RPMI7951 (cell line): Measurements from ENCODE around the gene AFM. TPM values are rescaled to one million over a fixed set of nuclear protein-coding genes. Genes with fewer than 3 reads are reported as not detected.
A peak's percentile ranks its signal among the peaks of the same experiment; 100 is the strongest.

Experiments
- DNase-seq: peaks from one replicate; pipeline ENCODE4 v3.0.0-alpha.2; 2012; ENCODE audit warnings: low read depth
- total RNA-seq: library from RNA; depleted of rRNA; stranded (reverse); fragments of >200 nt; shearing (Covaris generic); gene quantifications from 2 replicates; pipeline ENCODE4 v1.2.3, GENCODE V29; 2014

Gene AFM
- total RNA-seq, 1 experiment from 2014 or later, result under 0.01 TPM

- DNase-seq, result peak; percentile 91
These were observed 31.0 kb upstream of the AFM start for GRCh38 chr4:73450398-73451004.

GRCh38 chr4:73451404-73451803, 30.1 kb upstream of the AFM start:
- peak; percentile 58 for DNase-seq

- no peak for DNase-seq
These were observed 29.4 kb upstream of the AFM start for GRCh38 chr4:73451981-73452747.

- no peak for DNase-seq
These were observed 28.4 kb upstream of the AFM start for GRCh38 chr4:73452953-73453700.

GRCh38 chr4:73453701-73454005, 27.9 kb upstream of the AFM start:
- DNase-seq, result no peak

GRCh38 chr4:73454920-73455319, 26.6 kb upstream of the AFM start:
- DNase-seq, result no peak

GRCh38 chr4:73456177-73457022, 25.1 kb upstream of the AFM start:
- no peak for DNase-seq

GRCh38 chr4:73458184-73459047, 23.1 kb upstream of the AFM start:
- no peak for DNase-seq

GRCh38 chr4:73459048-73459421, 22.5 kb upstream of the AFM start:
- no peak for DNase-seq

GRCh38 chr4:73460913-73461522, 20.5 kb upstream of the AFM start:
- no peak for DNase-seq

GRCh38 chr4:73468170-73468569, 13.4 kb upstream of the AFM start:
- DNase-seq, result no peak

GRCh38 chr4:73470728-73471127, 10.8 kb upstream of the AFM start:
- no peak for DNase-seq

GRCh38 chr4:73477176-73477575, 4.4 kb upstream of the AFM start:
- DNase-seq, result no peak

GRCh38 chr4:73479323-73479722, 2.2 kb upstream of the AFM start:
- no peak for DNase-seq

- DNase-seq, result no peak
These were observed 3.5 kb downstream of the AFM start for GRCh38 chr4:73485085-73485484.

- no peak for DNase-seq
These were observed 4.1 kb downstream of the AFM start for GRCh38 chr4:73485596-73485995.

- DNase-seq, result no peak
These were observed 5.0 kb downstream of the AFM start for GRCh38 chr4:73486497-73486896.

- no peak for DNase-seq
These were observed 5.7 kb downstream of the AFM start for GRCh38 chr4:73487233-73487632.

- DNase-seq, result peak; percentile 28
These were observed 18.6 kb downstream of the AFM start for GRCh38 chr4:73499996-73500765.

- no peak for DNase-seq
These were observed 20.2 kb downstream of the AFM start for GRCh38 chr4:73501664-73502265.
